GM12878 (cell line): ENCODE measurements around the gene TUBGCP2. TPM values are rescaled to one million over a fixed set of nuclear protein-coding genes. Genes with fewer than 3 reads are reported as not detected.

Experiments
- ATAC-seq: fragments of 200-7000 bp; cut with Tn5 transposase; 3 replicates; pipeline ENCODE4 v1.9.1; 2020; ENCODE audit warnings: mild to moderate bottlenecking, moderate library complexity
- BruUV-seq: library from RNA; stranded (reverse); fragments of 400-500 nt; replicated peaks from 2 replicates; lab custom pipeline; 2021; lab: Mats Ljungman, UMichigan
- CTCF ChIA-PET: fragments of 300-600 bp; sonication (Branson Sonifier 250); formaldehyde crosslinking; extraction: SDS; loops from one replicate; lab custom pipeline; 2021; ENCODE audit warnings: inconsistent platforms; lab: Yijun Ruan, JAX
- POLR2A ChIA-PET: fragments of 350-600 bp; formaldehyde crosslinking; extraction: SDS; loops from one replicate; lab custom pipeline; 2021; ENCODE audit warnings: inconsistent platforms; lab: Charles Lee
- RAD21 ChIA-PET: fragments of 300-600 bp; sonication (Branson Sonifier 250); formaldehyde crosslinking; loops from one replicate; lab custom pipeline; 2023; ENCODE audit warnings: antibody characterized with exemption; ENCODE audit not compliant: unreplicated experiment; lab: Charles Lee
- SMC1A ChIA-PET: fragments of 300-600 bp; sonication (Branson Sonifier 250); formaldehyde crosslinking; loops from one replicate; lab custom pipeline; 2023; ENCODE audit not compliant: unreplicated experiment, uncharacterized antibody; lab: Charles Lee
- DNase-seq: peaks from one replicate; pipeline ENCODE4 v3.0.0-alpha.2; 2011; ENCODE audit warnings: low read depth, low spot score
- FAIRE-seq: peaks from 3 replicates; lab custom pipeline; 2011; peaks lifted over from hg19 to GRCh38; lab: Jason Lieb, UNC
- H2AFZ ChIP-seq: 2 replicates; pipeline ENCODE4 v1.6.0; 2011; ENCODE audit warnings: low read depth, low read length, control low read depth; ENCODE audit not compliant: control insufficient read depth
- H3K27ac ChIP-seq: 2 replicates; pipeline ENCODE4 v1.5.1; 2011; ENCODE audit warnings: control low read depth; ENCODE audit not compliant: control insufficient read depth, insufficient read depth
- H3K27me3 ChIP-seq, 2 experiments: replicated peaks in 1 of 2; 2 replicates each; pipeline versions ENCODE4 v1.6.0 to v1.6.1; 2011; ENCODE audit warnings: low read length in 1 of 2; ENCODE audit not compliant: control insufficient read depth in 2 of 2, insufficient read depth in 2 of 2
- H3K36me3 ChIP-seq, 2 experiments: 2 replicates each; pipeline ENCODE4 v1.5.1; 2011; ENCODE audit warnings: low read length in 1 of 2; ENCODE audit not compliant: control insufficient read depth in 2 of 2, insufficient read depth in 2 of 2
- H3K4me1 ChIP-seq: 2 replicates; pipeline ENCODE4 v1.6.1; 2011; ENCODE audit warnings: mild to moderate bottlenecking, low read length, moderate library complexity, mixed read lengths; ENCODE audit not compliant: control insufficient read depth, insufficient read depth
- H3K4me2 ChIP-seq: 2 replicates; pipeline ENCODE4 v1.6.0; 2011; ENCODE audit warnings: control low read depth; ENCODE audit not compliant: control insufficient read depth, insufficient read depth
- H3K4me3 ChIP-seq: fragments of 200-600 bp; sonication (generic); 2 replicates; pipeline ENCODE4 v1.5.1; 2016
- H3K79me2 ChIP-seq: 2 replicates; pipeline ENCODE4 v1.6.0; 2011; ENCODE audit warnings: low read length; ENCODE audit not compliant: control insufficient read depth, insufficient read depth
- H3K9ac ChIP-seq: 2 replicates; pipeline ENCODE4 v1.8.0; 2011; ENCODE audit warnings: low read length, control low read depth, mixed read lengths; ENCODE audit not compliant: control insufficient read depth, insufficient read depth
- H3K9me3 ChIP-seq: replicated peaks from 3 replicates; pipeline ENCODE4 v1.5.1; 2011; ENCODE audit warnings: mild to moderate bottlenecking, low read length; ENCODE audit not compliant: control insufficient read depth, insufficient read depth
- H4K20me1 ChIP-seq: 2 replicates; pipeline ENCODE4 v1.6.0; 2011; ENCODE audit not compliant: control insufficient read depth, insufficient read depth
- EP300 ChIP-seq, 2 experiments: fragments of 150-350 bp in 1 of 2; IDR thresholded peaks; 2 replicates each; pipeline ENCODE4 v1.6.1; 2011 to 2012; ENCODE audit warnings: low read depth in 2 of 2, low read length in 2 of 2, borderline replicate concordance in 1 of 2, improper control_type of control experiment in 1 of 2, inconsistent platforms in 1 of 2; ENCODE audit not compliant: control insufficient read depth in 1 of 2
- HDGF ChIP-seq: fragments of 450-650 bp; IDR thresholded peaks from 2 replicates; pipeline ENCODE4 v1.6.1; 2016; ENCODE audit warnings: antibody characterized with exemption
- MTA2 ChIP-seq: fragments of 450-650 bp; IDR thresholded peaks from 2 replicates; pipeline ENCODE4 v1.6.1; 2016; ENCODE audit warnings: low read depth, mild to moderate bottlenecking, moderate library complexity
- MXI1 ChIP-seq: fragments of 150-350 bp; IDR thresholded peaks from 2 replicates; pipeline ENCODE4 v1.6.1; 2011; ENCODE audit warnings: low read depth, mild to moderate bottlenecking, inconsistent platforms, low read length, improper control_type of control experiment
- PAX8 ChIP-seq: fragments of 450-650 bp; IDR thresholded peaks from 2 replicates; pipeline ENCODE4 v1.6.1; 2017; ENCODE audit warnings: mild to moderate bottlenecking, moderate library complexity
- RCOR1 ChIP-seq: conservative IDR thresholded peaks from 2 replicates; pipeline ENCODE4 v1.6.1; 2012; ENCODE audit warnings: low read depth, low read length, improper control_type of control experiment
- RFX5 ChIP-seq: IDR thresholded peaks from 2 replicates; pipeline ENCODE4 v1.6.1; 2011; ENCODE audit warnings: low read depth, low read length, improper control_type of control experiment
- TCF7 ChIP-seq: IDR thresholded peaks from 2 replicates; pipeline ENCODE4 v1.6.1; 2014; ENCODE audit warnings: antibody characterized with exemption, borderline replicate concordance
- YBX1 ChIP-seq: fragments of 450-650 bp; IDR thresholded peaks from 2 replicates; pipeline ENCODE4 v1.6.1; 2016; ENCODE audit warnings: antibody characterized with exemption
- WGBS: methylation state at CpG from one replicate; pipeline ENCODE4 v1.1.6; 2016; ENCODE audit warnings: low lambda C conversion rate; ENCODE audit not compliant: insufficient replicate concordance, insufficient coverage; ENCODE audit errors: missing lambda C conversion rate; 5-methylcytosine and 5-hydroxymethylcytosine counted together
- in situ Hi-C: fragments of 300-500 bp; cut with MboI; formaldehyde crosslinking; loops from 9 replicates; pipeline ENCODE4 v1.14.3; 2018; ENCODE audit warnings: mixed read lengths
- intact Hi-C: fragments of 100-400 bp; cut with micrococcal nuclease; formaldehyde crosslinking; loops from one replicate; pipeline ENCODE4 v1.14.2; 2022; ENCODE audit not compliant: unreplicated experiment
- polyA plus RNA-seq, 11 experiments: library from polyadenylated mRNA; depleted of rRNA in 4 of 11; unstranded in 6 of 11; stranded (reverse) in 5 of 11; fragments of >200 nt; fragmentation: Nextera tagmentation in 4 of 11; fragmentation: Illumina TruSeq in 1 of 11; extraction: Ambion mirVana in 4 of 11; extraction: Trizol in 1 of 11; gene quantifications; 1 replicate in 1 of 11; 2 replicates in 10 of 11; pipeline versions ENCODE4 v1.2.1 to v1.2.3, GENCODE V29; 2011 to 2016; ENCODE audit warnings: inconsistent platforms in 2 of 11, missing spikeins in 2 of 11, low read depth in 1 of 11
- total RNA-seq, 4 experiments: library from RNA; depleted of rRNA in 3 of 4; stranded (reverse); fragments of >200 nt in 3 of 4; fragmentation: Illumina TruSeq in 1 of 4; extraction: Trizol in 1 of 4; gene quantifications; 2 replicates each; pipeline versions ENCODE4 v1.2.1 to v1.2.3, GENCODE V29; 2013 to 2021
- TF ChIP-seq, protein P1 (sequence below): fragments of 450-650 bp; IDR thresholded peaks from 2 replicates; pipeline ENCODE4 v1.6.1; 2017; ENCODE audit warnings: antibody characterized with exemption, mild to moderate bottlenecking, moderate library complexity
- TF ChIP-seq, protein P2 (sequence below): IDR thresholded peaks from 2 replicates; pipeline ENCODE4 v1.6.1; 2011; ENCODE audit warnings: borderline replicate concordance, low read depth, mild to moderate bottlenecking, moderate library complexity, mixed read lengths, low read length; ENCODE audit not compliant: insufficient read depth; ENCODE audit errors: extremely low read length
- TF ChIP-seq, protein P3 (sequence below): IDR thresholded peaks from 2 replicates; pipeline ENCODE4 v1.6.1; 2012; ENCODE audit warnings: low read length, inconsistent platforms

The TUBGCP2 gene
- total and polyA plus RNA-seq, 10 of the 15 experiments (the other 5 are each of a cell fraction or from before 2014, with no cell fraction given): 4.8 to 47.1 (median 34.7) TPM

- SMC1A ChIA-PET: no interaction called here
Observed at GRCh38 chr10:133285217-133285616, 23.5 kb downstream of the TUBGCP2 start.

More at GRCh38 chr10:133285217-133285616, 23.5 kb downstream of the TUBGCP2 start:
- no peak overlapping the region for H2AFZ ChIP-seq
- intact Hi-C loops: no loop called here
- H3K9me3 ChIP-seq: no peaks in the 10 kb centered on the region
- H3K36me3 ChIP-seq: peaks cover 6 to 26% of the 10 kb centered on the region in 2 experiments
- FAIRE-seq: no peak
- RAD21 ChIA-PET: no interaction called here
- WGBS: 95% methylated on average over 36 of the region's 36 CpGs
- TF ChIP-seq TCF7 (no peak), MTA2 (no peak), RCOR1 (no peak), PAX8 (no peak), RFX5 (no peak), HDGF (no peak), YBX1 (no peak), MXI1 (no peak), EP300 (IDR thresholded peaks at IDR 0.05; ENCODE audit: borderline replicate concordance in 1 of 2, control insufficient read depth in 1 of 2, low read depth in 2 of 2, low read length in 2 of 2) (no peak)
- TF ChIP-seq, protein P1, sequence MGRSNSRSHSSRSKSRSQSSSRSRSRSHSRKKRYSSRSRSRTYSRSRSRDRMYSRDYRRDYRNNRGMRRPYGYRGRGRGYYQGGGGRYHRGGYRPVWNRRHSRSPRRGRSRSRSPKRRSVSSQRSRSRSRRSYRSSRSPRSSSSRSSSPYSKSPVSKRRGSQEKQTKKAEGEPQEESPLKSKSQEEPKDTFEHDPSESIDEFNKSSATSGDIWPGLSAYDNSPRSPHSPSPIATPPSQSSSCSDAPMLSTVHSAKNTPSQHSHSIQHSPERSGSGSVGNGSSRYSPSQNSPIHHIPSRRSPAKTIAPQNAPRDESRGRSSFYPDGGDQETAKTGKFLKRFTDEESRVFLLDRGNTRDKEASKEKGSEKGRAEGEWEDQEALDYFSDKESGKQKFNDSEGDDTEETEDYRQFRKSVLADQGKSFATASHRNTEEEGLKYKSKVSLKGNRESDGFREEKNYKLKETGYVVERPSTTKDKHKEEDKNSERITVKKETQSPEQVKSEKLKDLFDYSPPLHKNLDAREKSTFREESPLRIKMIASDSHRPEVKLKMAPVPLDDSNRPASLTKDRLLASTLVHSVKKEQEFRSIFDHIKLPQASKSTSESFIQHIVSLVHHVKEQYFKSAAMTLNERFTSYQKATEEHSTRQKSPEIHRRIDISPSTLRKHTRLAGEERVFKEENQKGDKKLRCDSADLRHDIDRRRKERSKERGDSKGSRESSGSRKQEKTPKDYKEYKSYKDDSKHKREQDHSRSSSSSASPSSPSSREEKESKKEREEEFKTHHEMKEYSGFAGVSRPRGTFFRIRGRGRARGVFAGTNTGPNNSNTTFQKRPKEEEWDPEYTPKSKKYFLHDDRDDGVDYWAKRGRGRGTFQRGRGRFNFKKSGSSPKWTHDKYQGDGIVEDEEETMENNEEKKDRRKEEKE: no peak
- TF ChIP-seq, protein P2, sequence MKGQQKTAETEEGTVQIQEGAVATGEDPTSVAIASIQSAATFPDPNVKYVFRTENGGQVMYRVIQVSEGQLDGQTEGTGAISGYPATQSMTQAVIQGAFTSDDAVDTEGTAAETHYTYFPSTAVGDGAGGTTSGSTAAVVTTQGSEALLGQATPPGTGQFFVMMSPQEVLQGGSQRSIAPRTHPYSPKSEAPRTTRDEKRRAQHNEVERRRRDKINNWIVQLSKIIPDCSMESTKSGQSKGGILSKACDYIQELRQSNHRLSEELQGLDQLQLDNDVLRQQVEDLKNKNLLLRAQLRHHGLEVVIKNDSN: no peak
- TF ChIP-seq, protein P3, sequence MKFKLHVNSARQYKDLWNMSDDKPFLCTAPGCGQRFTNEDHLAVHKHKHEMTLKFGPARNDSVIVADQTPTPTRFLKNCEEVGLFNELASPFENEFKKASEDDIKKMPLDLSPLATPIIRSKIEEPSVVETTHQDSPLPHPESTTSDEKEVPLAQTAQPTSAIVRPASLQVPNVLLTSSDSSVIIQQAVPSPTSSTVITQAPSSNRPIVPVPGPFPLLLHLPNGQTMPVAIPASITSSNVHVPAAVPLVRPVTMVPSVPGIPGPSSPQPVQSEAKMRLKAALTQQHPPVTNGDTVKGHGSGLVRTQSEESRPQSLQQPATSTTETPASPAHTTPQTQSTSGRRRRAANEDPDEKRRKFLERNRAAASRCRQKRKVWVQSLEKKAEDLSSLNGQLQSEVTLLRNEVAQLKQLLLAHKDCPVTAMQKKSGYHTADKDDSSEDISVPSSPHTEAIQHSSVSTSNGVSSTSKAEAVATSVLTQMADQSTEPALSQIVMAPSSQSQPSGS: no peak
- TF ChIP-seq, all 136 proteins: peak for 0
- no TSS peak for BruUV-seq
- H3K4me1 ChIP-seq: no peaks in the 10 kb centered on the region
- ATAC-seq: no peak
- H3K27ac ChIP-seq: no peak overlapping the region
- ChIA-PET POLR2A (no interaction called here), CTCF (no interaction called here)
- H3K9ac ChIP-seq: no peak overlapping the region
- in situ Hi-C loops: no loop called here
- no peak overlapping the region for H3K4me2 ChIP-seq
- no peak overlapping the region for H3K4me3 ChIP-seq
- no peaks in the 10 kb centered on the region for H3K79me2 ChIP-seq
- DNase-seq: no peak
- H4K20me1 ChIP-seq: no peaks in the 10 kb centered on the region
- no peaks in the 10 kb centered on the region for H3K27me3 ChIP-seq
